Right lobe of liver (tissue), 6 donors: ENCODE data around the gene TERB1. TPM values are rescaled to one million over a fixed set of nuclear protein-coding genes. Genes with fewer than 3 reads are reported as not detected.

Experiments
- ATAC-seq, 4 donors: fragments of 200-7000 bp; cut with Tn5 transposase; one replicate each; pipeline ENCODE4 v1.9.1; 2020; ENCODE audit warnings: mild to moderate bottlenecking in 4 of 4, moderate library complexity in 4 of 4
- DNase-seq, 3 donors: peaks; one replicate each; pipeline ENCODE4 v3.0.0-alpha.2; 2020
- H3K27ac ChIP-seq, 3 donors: fragments of 200-600 bp; one replicate each; pipeline ENCODE4 v1.8.0; 2022
- H3K27me3 ChIP-seq, 2 donors: fragments of 200-600 bp; one replicate each; pipeline ENCODE4 v1.8.0; 2022
- H3K36me3 ChIP-seq, 4 donors: fragments of 200-600 bp; sonication (generic) in 1 of 4; one replicate each; pipeline versions ENCODE4 v1.5.1 to v1.8.0; 2017 to 2022; ENCODE audit warnings: control low read depth in 1 of 4
- H3K4me1 ChIP-seq, 4 donors: fragments of 200-600 bp; sonication (generic) in 1 of 4; one replicate each; pipeline versions ENCODE4 v1.5.1 to v1.8.0; 2017 to 2022; ENCODE audit warnings: control low read depth in 1 of 4
- H3K4me3 ChIP-seq, 3 donors: fragments of 200-600 bp; one replicate each; pipeline ENCODE4 v1.8.0; 2022
- H3K9me3 ChIP-seq, 4 donors: fragments of 200-600 bp; sonication (generic) in 1 of 4; one replicate each; pipeline versions ENCODE4 v1.5.1 to v1.8.0; 2017 to 2022; ENCODE audit warnings: control low read depth in 1 of 4
- CTCF ChIP-seq, 4 donors: fragments of 200-600 bp in 3 of 4; fragments of 450-650 bp in 1 of 4; IDR thresholded peaks; one replicate each; pipeline versions ENCODE4 v1.5.1 to v1.8.0; 2016 to 2022; ENCODE audit warnings: antibody characterized with exemption in 4 of 4, mild to moderate bottlenecking in 2 of 4
- POLR2A ChIP-seq: fragments of 450-650 bp; IDR thresholded peaks from one replicate; pipeline ENCODE4 v1.6.1; 2017; ENCODE audit warnings: antibody characterized with exemption, mild to moderate bottlenecking
- WGBS: methylation state at CpG from one replicate; pipeline ENCODE4 v1.1.6; 2018; ENCODE audit warnings: low coverage, low lambda C conversion rate; ENCODE audit not compliant: insufficient coverage; ENCODE audit errors: missing lambda C conversion rate; 5-methylcytosine and 5-hydroxymethylcytosine counted together
- intact Hi-C, 2 donors: fragments of 100-400 bp; cut with DNase I; formaldehyde crosslinking; loops; one replicate each; pipeline versions ENCODE4 v1.11.2 to v1.14.1; 2022
- total RNA-seq, 6 experiments: library from RNA; depleted of rRNA in 2 of 6; stranded (reverse); fragments of >200 nt in 2 of 6; fragmentation: NEBNext Ultra II Directional in 3 of 6; extraction: Animal tissue kit (Norgen Biotek cat#: 25700) in 3 of 6; gene quantifications; one replicate each; pipeline versions ENCODE4 v1.1.0 to v1.2.4, GENCODE V29; 2016 to 2023
- donor health status: DM: no; HTN: yes; CAD: no.
- donor health status: DM: no; HTN: no; CAD: no.
- donor health status: DM: no; HTN: no; CAD: no.
- donor health status: DM: no; HTN: yes; CAD: no.
- donor health status: DM: no; HTN: yes; CAD: no.

TERB1 gene
- total RNA-seq, 6 experiments from 2014 or later, result not detected

GRCh38 chr16:66717112-66717675, 84.2 kb downstream of the TERB1 start:
- ATAC-seq, result peak; percentile 67 to 83 (median 76)
- WGBS, result 64% methylated on average over 8 of the region's 12 CpGs
- TF ChIP-seq CTCF (IDR thresholded peaks at IDR 0.05) (peak in 3 of 4 donors; percentile 43 to 47 (median 43)), POLR2A (no peak)
- Histone ChIP-seq H3K9me3 (no peaks in the 10 kb centered on the region), H3K4me1 (no peaks in the 10 kb centered on the region), H3K36me3 (peaks cover 0 to 6% (median under 1%) of the 10 kb centered on the region in 4 donors), H3K4me3 (no peak overlapping the region), H3K27me3 (no peaks in the 10 kb centered on the region), H3K27ac (no peak overlapping the region)
- DNase-seq, result peak in 1 of 3 donors; percentile 56
- intact Hi-C loops, result no loop called here

- intact Hi-C loops, result no loop called here
- 47% methylated on average over 5 of the region's 6 CpGs for WGBS
- TF ChIP-seq CTCF (IDR thresholded peaks at IDR 0.05), result no peak
- no peak for TF ChIP-seq POLR2A
- Histone ChIP-seq H3K9me3 (no peaks in the 10 kb centered on the region), H3K36me3 (no peaks in the 10 kb centered on the region), H3K4me3 (no peak overlapping the region), H3K4me1 (no peaks in the 10 kb centered on the region), H3K27me3 (no peaks in the 10 kb centered on the region), H3K27ac (no peak overlapping the region)
- ATAC-seq (peak in 1 of 4 donors; percentile 24), DNase-seq (no peak)
Observed at GRCh38 chr16:66714654-66715307, 86.6 kb downstream of the TERB1 start.

- Histone ChIP-seq H3K4me1 (no peaks in the 10 kb centered on the region), H3K27me3 (no peaks in the 10 kb centered on the region), H3K4me3 (no peak overlapping the region), H3K27ac (no peak overlapping the region), H3K36me3 (no peaks in the 10 kb centered on the region), H3K9me3 (no peaks in the 10 kb centered on the region)
- TF ChIP-seq POLR2A, result no peak
- TF ChIP-seq CTCF (IDR thresholded peaks at IDR 0.05), result no peak
- intact Hi-C loops, result no loop called here
- DNase-seq, result no peak
- no peak for ATAC-seq
- 80% methylated on average over 6 of the region's 6 CpGs for whole genome bisulfite sequencing
Observed at GRCh38 chr16:66714062-66714461, 87.3 kb downstream of the TERB1 start.

GRCh38 chr16:66713076-66713475, 88.3 kb downstream of the TERB1 start:
- 59% methylated on average over 2 of the region's 2 CpGs for WGBS
- no peak overlapping the region for H3K4me3 ChIP-seq
- no peak for TF ChIP-seq POLR2A
- no peak for TF ChIP-seq CTCF (IDR thresholded peaks at IDR 0.05)
- H3K9me3 ChIP-seq, result no peaks in the 10 kb centered on the region
- H3K27me3 ChIP-seq, result no peaks in the 10 kb centered on the region
- intact Hi-C loops, result no loop called here
- no peak for ATAC-seq
- no peaks in the 10 kb centered on the region for H3K4me1 ChIP-seq
- no peak overlapping the region for H3K27ac ChIP-seq
- H3K36me3 ChIP-seq, result no peaks in the 10 kb centered on the region
- DNase-seq, result no peak
